ENCODE results near the gene ERV3-1.

DNA sequence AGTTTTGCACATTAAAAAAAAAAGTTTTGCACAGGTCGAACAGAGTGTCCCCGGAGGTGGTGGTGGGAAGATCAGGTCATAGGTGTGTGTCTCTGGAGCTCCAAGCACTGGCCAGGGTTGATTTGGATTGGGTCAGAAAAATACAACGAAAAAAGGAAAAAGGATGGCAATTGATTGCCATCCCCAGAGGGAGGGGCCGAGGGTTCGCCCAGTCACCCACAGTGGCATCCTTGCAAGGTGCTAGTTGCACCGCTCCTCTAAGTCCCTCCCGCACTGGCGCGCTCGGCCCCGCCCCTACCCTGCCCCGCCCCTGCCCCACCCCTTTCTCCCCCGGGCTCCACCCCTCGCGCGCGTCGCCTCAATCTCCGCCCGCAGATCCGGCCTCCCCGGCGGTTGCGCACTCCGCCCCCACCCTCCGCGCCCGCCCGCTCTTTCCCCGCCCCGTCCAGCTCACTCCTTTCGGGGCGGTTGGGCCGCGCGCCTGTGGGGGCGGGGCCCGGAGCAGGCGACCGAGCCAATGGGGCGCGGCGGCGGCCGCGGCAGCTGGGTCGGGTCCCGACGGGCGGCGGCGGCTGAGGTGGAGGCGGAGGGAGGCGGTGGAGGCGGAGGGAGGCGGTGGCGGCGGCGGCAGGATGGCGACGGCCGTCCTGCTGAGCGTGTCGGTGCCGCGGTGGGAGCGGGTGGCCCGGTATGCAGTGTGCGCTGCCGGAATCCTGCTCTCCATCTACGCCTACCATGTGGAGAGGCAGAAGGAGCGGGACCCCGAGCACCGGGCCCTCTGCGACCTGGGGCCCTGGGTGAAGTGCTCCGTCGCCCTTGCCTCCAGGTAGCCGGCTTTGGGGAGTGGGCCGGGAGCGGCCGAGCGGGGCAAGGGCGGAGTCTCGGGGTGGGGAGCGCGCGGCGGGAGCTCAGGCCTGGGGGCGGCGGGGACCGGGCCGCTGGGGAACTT, 31.5 kb upstream of the ERV3-1 start:
- TF ChIP-seq, protein P1, sequence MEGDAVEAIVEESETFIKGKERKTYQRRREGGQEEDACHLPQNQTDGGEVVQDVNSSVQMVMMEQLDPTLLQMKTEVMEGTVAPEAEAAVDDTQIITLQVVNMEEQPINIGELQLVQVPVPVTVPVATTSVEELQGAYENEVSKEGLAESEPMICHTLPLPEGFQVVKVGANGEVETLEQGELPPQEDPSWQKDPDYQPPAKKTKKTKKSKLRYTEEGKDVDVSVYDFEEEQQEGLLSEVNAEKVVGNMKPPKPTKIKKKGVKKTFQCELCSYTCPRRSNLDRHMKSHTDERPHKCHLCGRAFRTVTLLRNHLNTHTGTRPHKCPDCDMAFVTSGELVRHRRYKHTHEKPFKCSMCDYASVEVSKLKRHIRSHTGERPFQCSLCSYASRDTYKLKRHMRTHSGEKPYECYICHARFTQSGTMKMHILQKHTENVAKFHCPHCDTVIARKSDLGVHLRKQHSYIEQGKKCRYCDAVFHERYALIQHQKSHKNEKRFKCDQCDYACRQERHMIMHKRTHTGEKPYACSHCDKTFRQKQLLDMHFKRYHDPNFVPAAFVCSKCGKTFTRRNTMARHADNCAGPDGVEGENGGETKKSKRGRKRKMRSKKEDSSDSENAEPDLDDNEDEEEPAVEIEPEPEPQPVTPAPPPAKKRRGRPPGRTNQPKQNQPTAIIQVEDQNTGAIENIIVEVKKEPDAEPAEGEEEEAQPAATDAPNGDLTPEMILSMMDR (IDR thresholded peaks at IDR 0.05) = peak in 2 of 5 experiments; percentile 12 to 20
- TF ChIP-seq POLR2AphosphoS5 (IDR thresholded peaks at IDR 0.05) (peak; percentile 22 to 32 (median 25)), POLR2A (IDR thresholded peaks at IDR 0.05) (peak; percentile 42), EP300 (IDR thresholded peaks at IDR 0.05; ENCODE audit: low read depth) (no peak)
